DND-41 (cell line): ENCODE measurements around the gene SUSD4.

Experiments used
- ATAC-seq: fragments of 200-7000 bp; cut with Tn5 transposase; 3 replicates; pipeline ENCODE4 v1.9.1; 2021; ENCODE audit warnings: low read depth; ENCODE audit not compliant: insufficient read depth
- DNase-seq: peaks from one replicate; pipeline ENCODE4 v3.0.0-alpha.2; 2020
- H2AFZ ChIP-seq: 2 replicates; pipeline ENCODE4 v1.6.0; 2012; ENCODE audit warnings: low read depth, low read length
- H3K27ac ChIP-seq: 2 replicates; pipeline ENCODE4 v1.5.1; 2012; ENCODE audit warnings: low read length, inconsistent platforms
- H3K27me3 ChIP-seq: fragments of 200-600 bp; sonication (generic); 2 replicates; pipeline ENCODE4 v1.6.0; 2012; ENCODE audit warnings: low read length, mild to moderate bottlenecking, inconsistent platforms; ENCODE audit not compliant: insufficient read depth, poor library complexity
- H3K36me3 ChIP-seq: 2 replicates; pipeline ENCODE4 v1.5.1; 2012; ENCODE audit warnings: low read length, inconsistent platforms; ENCODE audit not compliant: insufficient read depth
- H3K4me1 ChIP-seq: 2 replicates; pipeline ENCODE4 v1.5.1; 2012; ENCODE audit warnings: mild to moderate bottlenecking, low read length; ENCODE audit not compliant: insufficient read depth
- H3K4me2 ChIP-seq: 2 replicates; pipeline ENCODE4 v1.6.0; 2012; ENCODE audit warnings: mild to moderate bottlenecking, moderate library complexity, low read length, inconsistent platforms; ENCODE audit not compliant: insufficient read depth
- H3K4me3 ChIP-seq, 2 experiments: fragments of 200-600 bp in 1 of 2; shearing (Covaris generic) in 1 of 2; 2 replicates each; pipeline ENCODE4 v1.5.1; 2012 to 2016; ENCODE audit warnings: inconsistent platforms in 2 of 2, low read length in 2 of 2, mild to moderate bottlenecking in 2 of 2, low read depth in 1 of 2, moderate library complexity in 1 of 2
- H3K79me2 ChIP-seq: 2 replicates; pipeline ENCODE4 v1.6.0; 2012; ENCODE audit warnings: low read length, inconsistent platforms; ENCODE audit not compliant: insufficient read depth
- H3K9ac ChIP-seq: 2 replicates; pipeline ENCODE4 v1.6.0; 2012; ENCODE audit warnings: low read depth, mild to moderate bottlenecking, inconsistent platforms, low read length, moderate library complexity
- H3K9me3 ChIP-seq: 2 replicates; pipeline ENCODE4 v1.5.1; 2012; ENCODE audit warnings: low read length, moderate library complexity, mild to moderate bottlenecking, inconsistent platforms; ENCODE audit not compliant: insufficient read depth, severe bottlenecking
- H4K20me1 ChIP-seq: 2 replicates; pipeline ENCODE4 v1.6.0; 2012; ENCODE audit warnings: low read length; ENCODE audit not compliant: insufficient read depth
- CTCF ChIP-seq: IDR thresholded peaks from 2 replicates; pipeline ENCODE4 v1.5.1; 2012; ENCODE audit warnings: borderline replicate concordance, low read length, moderate library complexity, mild to moderate bottlenecking; ENCODE audit not compliant: poor library complexity, severe bottlenecking; ENCODE audit errors: extremely low read depth
- EZH2 ChIP-seq: IDR thresholded peaks from 3 replicates; pipeline ENCODE4 v1.6.1; 2012; ENCODE audit warnings: borderline replicate concordance, low read depth, mild to moderate bottlenecking, moderate library complexity, low read length, inconsistent platforms; ENCODE audit not compliant: severe bottlenecking

The SUSD4 gene

GRCh38 chr1:223331929-223332328 lies 32.0 kb downstream of the SUSD4 start:
- Histone ChIP-seq H3K79me2 (no peaks in the 10 kb centered on the region), H3K27ac (no peak overlapping the region), H3K9me3 (no peaks in the 10 kb centered on the region), H3K4me1 (no peaks in the 10 kb centered on the region), H3K36me3 (no peaks in the 10 kb centered on the region), H3K4me2 (no peak overlapping the region), H3K4me3 (no peak overlapping the region), H3K27me3 (no peaks in the 10 kb centered on the region), H3K9ac (no peak overlapping the region), H2AFZ (no peak overlapping the region), H4K20me1 (no peaks in the 10 kb centered on the region)
- no peak for TF ChIP-seq CTCF
- TF ChIP-seq EZH2: no peak
- DNase-seq: no peak
- no peak for ATAC-seq

GRCh38 chr1:223331301-223331700 lies 32.7 kb downstream of the SUSD4 start:
- H3K36me3 ChIP-seq: no peaks in the 10 kb centered on the region
- no peak; the same call in 2 of the 3 replicates for ATAC-seq
- H3K27ac ChIP-seq: no peak overlapping the region
- H4K20me1 ChIP-seq: no peaks in the 10 kb centered on the region
- no peak overlapping the region for H3K4me2 ChIP-seq
- no peak overlapping the region for H2AFZ ChIP-seq
- TF ChIP-seq CTCF (no peak), EZH2 (no peak)
- DNase-seq: no peak
- no peaks in the 10 kb centered on the region for H3K9me3 ChIP-seq
- H3K27me3 ChIP-seq: no peaks in the 10 kb centered on the region
- H3K9ac ChIP-seq: no peak overlapping the region
- H3K4me3 ChIP-seq: no peak overlapping the region
- H3K4me1 ChIP-seq: no peaks in the 10 kb centered on the region
- H3K79me2 ChIP-seq: no peaks in the 10 kb centered on the region

- DNase-seq: no peak
- no peak overlapping the region for H3K9ac ChIP-seq
- no peak overlapping the region for H3K4me3 ChIP-seq
- H3K4me1 ChIP-seq: no peaks in the 10 kb centered on the region
- H3K36me3 ChIP-seq: no peaks in the 10 kb centered on the region
- TF ChIP-seq CTCF (no peak), EZH2 (no peak)
- no peaks in the 10 kb centered on the region for H3K79me2 ChIP-seq
- H3K4me2 ChIP-seq: no peak overlapping the region
- H2AFZ ChIP-seq: no peak overlapping the region
- no peak for ATAC-seq
- H4K20me1 ChIP-seq: no peaks in the 10 kb centered on the region
- H3K9me3 ChIP-seq: no peaks in the 10 kb centered on the region
- no peak overlapping the region for H3K27ac ChIP-seq
- no peaks in the 10 kb centered on the region for H3K27me3 ChIP-seq
Measured at GRCh38 chr1:223330466-223330865, 33.5 kb downstream of the SUSD4 start.
